ENCODE results near the gene PCDHGB2.

DNA sequence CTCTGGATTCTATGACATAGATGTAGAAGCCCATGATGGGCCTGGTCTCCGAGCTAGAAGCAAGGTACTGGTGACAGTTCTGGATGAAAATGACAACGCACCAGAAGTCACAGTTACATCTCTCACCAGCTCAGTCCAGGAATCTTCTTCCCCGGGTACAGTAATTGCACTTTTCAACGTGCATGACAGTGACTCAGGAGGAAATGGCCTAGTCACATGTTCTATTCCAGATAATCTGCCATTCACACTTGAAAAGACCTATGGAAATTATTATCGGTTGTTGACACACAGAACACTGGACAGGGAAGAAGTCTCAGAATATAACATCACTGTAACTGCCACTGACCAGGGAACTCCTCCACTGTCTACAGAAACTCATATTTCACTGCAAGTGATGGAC is 3.7 kb upstream of the PCDHGB2 start:
- TF ChIP-seq, protein P1, sequence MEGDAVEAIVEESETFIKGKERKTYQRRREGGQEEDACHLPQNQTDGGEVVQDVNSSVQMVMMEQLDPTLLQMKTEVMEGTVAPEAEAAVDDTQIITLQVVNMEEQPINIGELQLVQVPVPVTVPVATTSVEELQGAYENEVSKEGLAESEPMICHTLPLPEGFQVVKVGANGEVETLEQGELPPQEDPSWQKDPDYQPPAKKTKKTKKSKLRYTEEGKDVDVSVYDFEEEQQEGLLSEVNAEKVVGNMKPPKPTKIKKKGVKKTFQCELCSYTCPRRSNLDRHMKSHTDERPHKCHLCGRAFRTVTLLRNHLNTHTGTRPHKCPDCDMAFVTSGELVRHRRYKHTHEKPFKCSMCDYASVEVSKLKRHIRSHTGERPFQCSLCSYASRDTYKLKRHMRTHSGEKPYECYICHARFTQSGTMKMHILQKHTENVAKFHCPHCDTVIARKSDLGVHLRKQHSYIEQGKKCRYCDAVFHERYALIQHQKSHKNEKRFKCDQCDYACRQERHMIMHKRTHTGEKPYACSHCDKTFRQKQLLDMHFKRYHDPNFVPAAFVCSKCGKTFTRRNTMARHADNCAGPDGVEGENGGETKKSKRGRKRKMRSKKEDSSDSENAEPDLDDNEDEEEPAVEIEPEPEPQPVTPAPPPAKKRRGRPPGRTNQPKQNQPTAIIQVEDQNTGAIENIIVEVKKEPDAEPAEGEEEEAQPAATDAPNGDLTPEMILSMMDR (IDR thresholded peaks at IDR 0.05): no peak
- no peak for TF ChIP-seq POLR2A (IDR thresholded peaks at IDR 0.05)
